H1 (cell line): ENCODE data around the gene TAS2R1. TPM values are rescaled to one million over a fixed set of nuclear protein-coding genes. Genes with fewer than 3 reads are reported as not detected.

Source experiments
- CTCF ChIA-PET: fragments of 300-600 bp; sonication (Branson Sonifier 250); formaldehyde crosslinking; loops from one replicate; lab custom pipeline; 2021; ENCODE audit not compliant: partially characterized antibody; lab: Charles Lee
- POLR2A ChIA-PET: fragments of 300-600 bp; sonication (Branson Sonifier 250); formaldehyde crosslinking; loops from one replicate; lab custom pipeline; 2021; ENCODE audit warnings: inconsistent platforms; ENCODE audit not compliant: partially characterized antibody; lab: Charles Lee
- DNase-seq, 2 experiments: peaks; one replicate each; pipeline versions ENCODE4 v3.0.0 to v3.0.0-alpha.2; 2010 to 2022; ENCODE audit warnings: low spot score in 2 of 2, low read depth in 1 of 2, mixed read lengths in 1 of 2
- FAIRE-seq: peaks from 2 replicates; lab custom pipeline; 2011; peaks lifted over from hg19 to GRCh38; lab: Jason Lieb, UNC
- H2AFZ ChIP-seq: 2 replicates; pipeline ENCODE4 v1.8.1; 2012; ENCODE audit warnings: low read length, inconsistent platforms
- H2AK5ac ChIP-seq: 2 replicates; pipeline ENCODE4 v1.6.1; 2013; ENCODE audit warnings: low read depth, low read length
- H2BK120ac ChIP-seq: replicated peaks from 2 replicates; pipeline ENCODE3; 2013; ENCODE audit warnings: low read depth, low read length, inconsistent platforms
- H2BK12ac ChIP-seq: 2 replicates; pipeline ENCODE4 v1.6.1; 2013; ENCODE audit warnings: low read depth, low read length
- H2BK15ac ChIP-seq: 2 replicates; pipeline ENCODE4 v1.6.1; 2013; ENCODE audit warnings: low read length
- H2BK20ac ChIP-seq: 2 replicates; pipeline ENCODE4 v1.6.1; 2013; ENCODE audit warnings: low read length
- H2BK5ac ChIP-seq: 2 replicates; pipeline ENCODE4 v1.6.1; 2013; ENCODE audit warnings: low read depth, low read length
- H3K14ac ChIP-seq: 2 replicates; pipeline ENCODE4 v1.6.1; 2013; ENCODE audit warnings: inconsistent platforms; ENCODE audit not compliant: insufficient read length
- H3K18ac ChIP-seq: 2 replicates; pipeline ENCODE4 v1.6.1; 2013; ENCODE audit warnings: low read length; ENCODE audit errors: extremely low read depth
- H3K23ac ChIP-seq: 2 replicates; pipeline ENCODE4 v1.6.1; 2013; ENCODE audit warnings: inconsistent platforms; ENCODE audit not compliant: insufficient read length
- H3K23me2 ChIP-seq: 2 replicates; pipeline ENCODE4 v1.6.1; 2013; ENCODE audit warnings: low read depth, low read length
- H3K27ac ChIP-seq: 2 replicates; pipeline ENCODE4 v1.6.1; 2011; ENCODE audit warnings: low read depth, low read length, inconsistent platforms
- H3K27me3 ChIP-seq, 4 experiments: replicated peaks in 1 of 4; 1 replicate in 1 of 4; 2 replicates in 3 of 4; pipeline versions ENCODE4 v1.6.1 to v1.8.1; 2011 to 2013; ENCODE audit warnings: low read length in 3 of 4, mild to moderate bottlenecking in 3 of 4, inconsistent platforms in 2 of 4, mixed read lengths in 2 of 4, moderate library complexity in 1 of 4; ENCODE audit not compliant: control insufficient read depth in 3 of 4, insufficient read depth in 3 of 4; ENCODE audit errors: extremely low read depth in 1 of 4
- H3K36me3 ChIP-seq, 4 experiments: 2 replicates each; pipeline versions ENCODE4 v1.6.1 to v1.8.1; 2011 to 2013; ENCODE audit warnings: mild to moderate bottlenecking in 4 of 4, low read length in 3 of 4, moderate library complexity in 2 of 4, control low read depth in 1 of 4, inconsistent platforms in 1 of 4; ENCODE audit not compliant: insufficient read depth in 4 of 4, control insufficient read depth in 2 of 4
- H3K4ac ChIP-seq: replicated peaks from 2 replicates; pipeline ENCODE3; 2013; ENCODE audit warnings: low read length, low read depth, mixed read lengths, inconsistent platforms; ENCODE audit not compliant: insufficient read length
- H3K4me1 ChIP-seq, 4 experiments: replicated peaks in 1 of 4; 1 replicate in 1 of 4; 2 replicates in 3 of 4; pipeline versions ENCODE4 v1.6.1 to v1.8.1; 2011 to 2013; ENCODE audit warnings: low read length in 3 of 4, inconsistent platforms in 2 of 4, mixed read lengths in 1 of 4; ENCODE audit not compliant: insufficient read depth in 4 of 4, control insufficient read depth in 3 of 4
- H3K4me2 ChIP-seq, 2 experiments: 2 replicates each; pipeline versions ENCODE4 v1.6.1 to v1.8.1; 2011 to 2013; ENCODE audit warnings: low read depth in 2 of 2, low read length in 2 of 2, control low read depth in 1 of 2, inconsistent platforms in 1 of 2, mild to moderate bottlenecking in 1 of 2; ENCODE audit not compliant: insufficient read depth in 1 of 2
- H3K4me3 ChIP-seq, 4 experiments: fragments of 200-600, 300-600 bp in 1 of 4; sonication (generic), shearing (Covaris generic), sonication (Bioruptor Twin) in 1 of 4; 2 replicates each; pipeline versions ENCODE4 v1.5.1 to v1.8.1; 2011 to 2016; ENCODE audit warnings: low read length in 4 of 4, low read depth in 3 of 4, control low read depth in 2 of 4, inconsistent platforms in 2 of 4, mild to moderate bottlenecking in 2 of 4, mixed read lengths in 1 of 4, moderate library complexity in 1 of 4; ENCODE audit not compliant: insufficient read depth in 2 of 4; ENCODE audit errors: extremely low read depth in 1 of 4
- H3K56ac ChIP-seq: replicated peaks from 2 replicates; pipeline ENCODE3; 2013; ENCODE audit warnings: low read depth, mild to moderate bottlenecking, mixed read lengths, low read length, inconsistent platforms; ENCODE audit not compliant: insufficient read length
- H3K79me1 ChIP-seq: 2 replicates; pipeline ENCODE4 v1.6.1; 2013; ENCODE audit warnings: low read depth, low read length, control low read depth
- H3K79me2 ChIP-seq, 2 experiments: 2 replicates each; pipeline versions ENCODE4 v1.6.1 to v1.8.1; 2012 to 2013; ENCODE audit warnings: low read length in 2 of 2, mild to moderate bottlenecking in 2 of 2, inconsistent platforms in 1 of 2; ENCODE audit not compliant: insufficient read depth in 2 of 2, control insufficient read depth in 1 of 2
- H3K9ac ChIP-seq, 4 experiments: replicated peaks in 1 of 4; 1 replicate in 1 of 4; 2 replicates in 3 of 4; pipeline versions ENCODE4 v1.6.1 to v1.8.1; 2011 to 2013; ENCODE audit warnings: low read depth in 3 of 4, low read length in 3 of 4, control low read depth in 2 of 4, mild to moderate bottlenecking in 2 of 4, moderate library complexity in 2 of 4, inconsistent platforms in 1 of 4; ENCODE audit errors: extremely low read depth in 1 of 4
- H3K9me3 ChIP-seq, 2 experiments: 2 replicates each; pipeline versions ENCODE4 v1.6.1 to v1.8.1; 2012 to 2013; ENCODE audit warnings: mild to moderate bottlenecking in 2 of 2, moderate library complexity in 2 of 2, control low read depth in 1 of 2, inconsistent platforms in 1 of 2, low read depth in 1 of 2, low read length in 1 of 2, mixed read lengths in 1 of 2; ENCODE audit not compliant: insufficient read depth in 2 of 2
- H4K20me1 ChIP-seq, 2 experiments: replicated peaks in 1 of 2; 2 replicates each; pipeline versions ENCODE3 to v1.8.1; 2011 to 2013; ENCODE audit warnings: inconsistent platforms in 2 of 2, low read length in 2 of 2, mild to moderate bottlenecking in 1 of 2; ENCODE audit not compliant: insufficient read depth in 2 of 2, control insufficient read depth in 1 of 2
- H4K5ac ChIP-seq: 2 replicates; pipeline ENCODE4 v1.6.1; 2013; ENCODE audit warnings: low read length, low read depth, mixed read lengths, inconsistent platforms; ENCODE audit not compliant: insufficient read length
- H4K8ac ChIP-seq: 2 replicates; pipeline ENCODE4 v1.8.0; 2013; ENCODE audit warnings: mild to moderate bottlenecking, moderate library complexity, low read length, inconsistent platforms; ENCODE audit not compliant: insufficient read depth; ENCODE audit errors: extremely low read depth
- H4K91ac ChIP-seq: replicated peaks from 2 replicates; pipeline ENCODE3; 2013; ENCODE audit warnings: low read length, mixed read lengths, inconsistent platforms; ENCODE audit not compliant: insufficient read length
- ASH2L ChIP-seq: fragments of 200-600, 300-600 bp; sonication (generic); IDR thresholded peaks from one replicate; pipeline ENCODE4 v1.7.1; 2017; ENCODE audit warnings: low read length
- BCL11A ChIP-seq, 2 experiments: IDR thresholded peaks; one replicate each; pipeline ENCODE4 v1.6.1; 2011; ENCODE audit warnings: low read depth in 2 of 2, low read length in 2 of 2, mild to moderate bottlenecking in 2 of 2
- BRCA1 ChIP-seq: IDR thresholded peaks from 2 replicates; pipeline ENCODE4 v1.6.1; 2012; ENCODE audit warnings: low read depth, low read length, improper control_type of control experiment
- CBX5 ChIP-seq: fragments of 300-800, 300-1000 bp; sonication (generic); IDR thresholded peaks from 2 replicates; pipeline ENCODE4 v1.7.1; 2016; ENCODE audit warnings: antibody characterized with exemption, low read length, low read depth
- CEBPB ChIP-seq: IDR thresholded peaks from 2 replicates; pipeline ENCODE4 v1.6.1; 2012; ENCODE audit warnings: low read depth, low read length
- CHD2 ChIP-seq: IDR thresholded peaks from 2 replicates; pipeline ENCODE4 v1.6.1; 2012; ENCODE audit warnings: low read length, improper control_type of control experiment
- GTF2F1 ChIP-seq: IDR thresholded peaks from 2 replicates; pipeline ENCODE4 v1.6.1; 2012; ENCODE audit warnings: low read depth, low read length, improper control_type of control experiment, borderline replicate concordance
- HDAC6 ChIP-seq: IDR thresholded peaks from one replicate; pipeline ENCODE4 v1.7.1; 2012; ENCODE audit warnings: low read depth, mild to moderate bottlenecking, inconsistent platforms, low read length, moderate library complexity
- NANOG ChIP-seq: IDR thresholded peaks from 2 replicates; pipeline ENCODE4 v1.6.1; 2011; ENCODE audit warnings: low read length, low read depth, mild to moderate bottlenecking, inconsistent platforms; ENCODE audit not compliant: insufficient read depth, poor library complexity, severe bottlenecking
- POLR2AphosphoS5 ChIP-seq: IDR thresholded peaks from 2 replicates; pipeline ENCODE4 v1.6.1; 2011; ENCODE audit warnings: low read depth, low read length
- RAD21 ChIP-seq, 2 experiments: IDR thresholded peaks in 1 of 2; conservative IDR thresholded peaks in 1 of 2; 2 replicates each; pipeline ENCODE4 v1.6.1; 2011; ENCODE audit warnings: low read depth in 2 of 2, low read length in 2 of 2, improper control_type of control experiment in 1 of 2, inconsistent platforms in 1 of 2, mild to moderate bottlenecking in 1 of 2, moderate library complexity in 1 of 2
- RXRA ChIP-seq: IDR thresholded peaks from 2 replicates; pipeline ENCODE4 v1.6.1; 2011; ENCODE audit warnings: low read depth, mild to moderate bottlenecking, low read length, moderate library complexity; ENCODE audit not compliant: insufficient read depth
- TCF12 ChIP-seq: IDR thresholded peaks from 2 replicates; pipeline ENCODE4 v1.6.1; 2011; ENCODE audit warnings: low read depth, mild to moderate bottlenecking, low read length
- WGBS, 2 experiments: shearing (Covaris generic) in 1 of 2; methylation state at CpG; one replicate each; pipeline versions ENCODE4 v1.1.6 to v1.1.7; 2013 to 2015; ENCODE audit warnings: low lambda C conversion rate in 2 of 2, mixed read lengths in 2 of 2, inconsistent platforms in 1 of 2, low coverage in 1 of 2, missing lambda C conversion rate in 1 of 2; ENCODE audit not compliant: insufficient replicate concordance in 2 of 2, insufficient coverage in 1 of 2, insufficient read length in 1 of 2; ENCODE audit errors: extremely low coverage in 1 of 2, missing lambda C conversion rate in 1 of 2; 5-methylcytosine and 5-hydroxymethylcytosine counted together
- polyA plus RNA-seq, 7 experiments: library from polyadenylated mRNA; depleted of rRNA in 3 of 7; stranded (reverse) in 5 of 7; unstranded in 2 of 7; fragments of >200 nt in 5 of 7; fragments of 200-250 nt in 2 of 7; gene quantifications; 1 replicate in 5 of 7; 2 replicates in 1 of 7; 4 replicates in 1 of 7; pipeline versions ENCODE4 v1.2.1 to v1.2.3, GENCODE V29; 2011 to 2013; ENCODE audit warnings: missing spikeins in 2 of 7, mixed read lengths in 2 of 7
- total RNA-seq: library from RNA; stranded (reverse); fragmentation: NEBNext Ultra II Directional; extraction: Animal tissue kit (Norgen Biotek cat#: 25700); gene quantifications from 2 replicates; pipeline ENCODE4 v1.2.1, GENCODE V29; 2021
- TF ChIP-seq, protein P1 (sequence below): IDR thresholded peaks from 2 replicates; pipeline ENCODE4 v1.6.1; 2011; ENCODE audit warnings: low read depth, mild to moderate bottlenecking, low read length; ENCODE audit not compliant: insufficient read depth

Gene TAS2R1
- total and polyA plus RNA-seq, 2 of the 8 experiments (the other 6 are each of a cell fraction or from before 2014, with no cell fraction given): not detected

DNA sequence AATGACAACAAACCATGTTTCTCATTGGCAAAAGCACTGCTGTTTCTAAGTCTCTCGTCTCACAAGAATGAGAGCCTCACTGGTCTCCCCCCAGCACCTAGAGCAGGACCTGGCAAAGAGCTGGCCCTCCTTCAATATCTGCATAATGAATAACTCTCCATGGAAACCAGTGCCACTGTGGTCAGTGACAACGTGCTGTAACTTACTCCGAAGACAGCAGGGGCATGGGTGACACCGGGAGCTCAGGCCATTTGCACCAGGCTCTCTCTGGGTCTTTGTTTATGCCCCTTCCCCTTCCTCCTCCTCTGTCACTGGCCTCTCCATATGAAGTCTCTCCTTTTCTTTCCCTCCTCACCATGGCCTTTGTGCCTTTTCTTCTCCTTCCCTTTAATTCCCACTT lies 33.3 kb downstream of the TAS2R1 start:
- peak overlapping the region in 1 of 2 experiments; percentile 8; a peak in 1 of 4 replicates for H3K4me2 ChIP-seq

More for the DNA sequence above, 33.3 kb downstream of the TAS2R1 start:
- no peak overlapping the region for H4K8ac ChIP-seq
- no peak overlapping the region for H3K23ac ChIP-seq
- no peaks in the 10 kb centered on the region for H3K79me1 ChIP-seq
- no peak overlapping the region for H2BK15ac ChIP-seq
- no peaks in the 10 kb centered on the region for H3K9me3 ChIP-seq
- peak overlapping the region; percentile 7; the same call in 1 of the 2 replicates for H2BK20ac ChIP-seq
- no peak overlapping the region for H3K4me3 ChIP-seq
- H4K5ac ChIP-seq: no peak overlapping the region
- no peak overlapping the region for H2BK5ac ChIP-seq
- H3K18ac ChIP-seq: no peak overlapping the region
- no peaks in the 10 kb centered on the region for H3K36me3 ChIP-seq
- no peak overlapping the region for H2BK12ac ChIP-seq
- no peak overlapping the region for H2BK120ac ChIP-seq
- no peak overlapping the region for H3K27ac ChIP-seq
- H3K4me1 ChIP-seq: peaks cover 1 to 7% (median 3%) of the 10 kb centered on the region in 4 experiments; a peak in 3 of 7 replicates
- 0 out of 2 replicates have a peak overlapping the region, but pooled peaks have one; percentile 75 for H2AFZ ChIP-seq
- H4K20me1 ChIP-seq: no peaks in the 10 kb centered on the region
- POLR2A ChIA-PET: no interaction called here
- no peaks in the 10 kb centered on the region for H3K27me3 ChIP-seq
- H3K4ac ChIP-seq: no peak overlapping the region
- H3K56ac ChIP-seq: no peak overlapping the region
- H3K9ac ChIP-seq: no peak overlapping the region
- DNase-seq: no peak
- no peak overlapping the region for H4K91ac ChIP-seq
- no peaks in the 10 kb centered on the region for H3K23me2 ChIP-seq
- H3K14ac ChIP-seq: no peak overlapping the region
- WGBS, 2 experiments: 51% methylated on average over 4 of the region's 4 CpGs; no CpG with 5 or more reads in 1 of the 2 experiments
- no peak for FAIRE-seq
- TF ChIP-seq POLR2AphosphoS5 (no peak), RXRA (no peak), HDAC6 (no peak), TCF12 (no peak), ASH2L (no peak), BCL11A (IDR thresholded peaks at IDR 0.05; ENCODE audit: low read depth in 2 of 2, low read length in 2 of 2) (no peak), CEBPB (no peak), RAD21 (IDR thresholded peaks at IDR 0.05 in 1 of 2, conservative IDR thresholded peaks at IDR 0.05 in 1 of 2; ENCODE audit: low read depth in 2 of 2, low read length in 2 of 2) (no peak), BRCA1 (no peak), GTF2F1 (no peak), CHD2 (no peak), CBX5 (no peak), NANOG (no peak)
- TF ChIP-seq, protein P1, sequence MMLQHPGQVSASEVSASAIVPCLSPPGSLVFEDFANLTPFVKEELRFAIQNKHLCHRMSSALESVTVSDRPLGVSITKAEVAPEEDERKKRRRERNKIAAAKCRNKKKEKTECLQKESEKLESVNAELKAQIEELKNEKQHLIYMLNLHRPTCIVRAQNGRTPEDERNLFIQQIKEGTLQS: no peak
- H3K79me2 ChIP-seq: no peaks in the 10 kb centered on the region
- H2AK5ac ChIP-seq: no peak overlapping the region
- CTCF ChIA-PET: interaction anchor here (1.3 kb wide), 1 partner anchor 147 kb away, joined by 3 read pairs; no protein-coding TSS in a partner anchor
